H1 (cell line): ENCODE results near the gene KCNH1. TPM values are rescaled to one million over a fixed set of nuclear protein-coding genes. Genes with fewer than 3 reads are reported as not detected.

ENCODE experiments used
- CTCF ChIA-PET: fragments of 300-600 bp; sonication (Branson Sonifier 250); formaldehyde crosslinking; loops from one replicate; lab custom pipeline; 2021; ENCODE audit not compliant: partially characterized antibody; lab: Charles Lee
- POLR2A ChIA-PET: fragments of 300-600 bp; sonication (Branson Sonifier 250); formaldehyde crosslinking; loops from one replicate; lab custom pipeline; 2021; ENCODE audit warnings: inconsistent platforms; ENCODE audit not compliant: partially characterized antibody; lab: Charles Lee
- DNase-seq, 2 experiments: peaks; one replicate each; pipeline versions ENCODE4 v3.0.0 to v3.0.0-alpha.2; 2010 to 2022; ENCODE audit warnings: low spot score in 2 of 2, low read depth in 1 of 2, mixed read lengths in 1 of 2
- FAIRE-seq: peaks from 2 replicates; lab custom pipeline; 2011; peaks lifted over from hg19 to GRCh38; lab: Jason Lieb, UNC
- H2AFZ ChIP-seq: 2 replicates; pipeline ENCODE4 v1.8.1; 2012; ENCODE audit warnings: low read length, inconsistent platforms
- H2AK5ac ChIP-seq: 2 replicates; pipeline ENCODE4 v1.6.1; 2013; ENCODE audit warnings: low read depth, low read length
- H2BK120ac ChIP-seq: replicated peaks from 2 replicates; pipeline ENCODE3; 2013; ENCODE audit warnings: low read depth, low read length, inconsistent platforms
- H2BK12ac ChIP-seq: 2 replicates; pipeline ENCODE4 v1.6.1; 2013; ENCODE audit warnings: low read depth, low read length
- H2BK15ac ChIP-seq: 2 replicates; pipeline ENCODE4 v1.6.1; 2013; ENCODE audit warnings: low read length
- H2BK20ac ChIP-seq: 2 replicates; pipeline ENCODE4 v1.6.1; 2013; ENCODE audit warnings: low read length
- H2BK5ac ChIP-seq: 2 replicates; pipeline ENCODE4 v1.6.1; 2013; ENCODE audit warnings: low read depth, low read length
- H3K14ac ChIP-seq: 2 replicates; pipeline ENCODE4 v1.6.1; 2013; ENCODE audit warnings: inconsistent platforms; ENCODE audit not compliant: insufficient read length
- H3K18ac ChIP-seq: 2 replicates; pipeline ENCODE4 v1.6.1; 2013; ENCODE audit warnings: low read length; ENCODE audit errors: extremely low read depth
- H3K23ac ChIP-seq: 2 replicates; pipeline ENCODE4 v1.6.1; 2013; ENCODE audit warnings: inconsistent platforms; ENCODE audit not compliant: insufficient read length
- H3K23me2 ChIP-seq: 2 replicates; pipeline ENCODE4 v1.6.1; 2013; ENCODE audit warnings: low read depth, low read length
- H3K27ac ChIP-seq: 2 replicates; pipeline ENCODE4 v1.6.1; 2011; ENCODE audit warnings: low read depth, low read length, inconsistent platforms
- H3K27me3 ChIP-seq, 4 experiments: replicated peaks in 1 of 4; 1 replicate in 1 of 4; 2 replicates in 3 of 4; pipeline versions ENCODE4 v1.6.1 to v1.8.1; 2011 to 2013; ENCODE audit warnings: low read length in 3 of 4, mild to moderate bottlenecking in 3 of 4, inconsistent platforms in 2 of 4, mixed read lengths in 2 of 4, moderate library complexity in 1 of 4; ENCODE audit not compliant: control insufficient read depth in 3 of 4, insufficient read depth in 3 of 4; ENCODE audit errors: extremely low read depth in 1 of 4
- H3K36me3 ChIP-seq, 4 experiments: 2 replicates each; pipeline versions ENCODE4 v1.6.1 to v1.8.1; 2011 to 2013; ENCODE audit warnings: mild to moderate bottlenecking in 4 of 4, low read length in 3 of 4, moderate library complexity in 2 of 4, control low read depth in 1 of 4, inconsistent platforms in 1 of 4; ENCODE audit not compliant: insufficient read depth in 4 of 4, control insufficient read depth in 2 of 4
- H3K4ac ChIP-seq: replicated peaks from 2 replicates; pipeline ENCODE3; 2013; ENCODE audit warnings: low read length, low read depth, mixed read lengths, inconsistent platforms; ENCODE audit not compliant: insufficient read length
- H3K4me1 ChIP-seq, 4 experiments: replicated peaks in 1 of 4; 1 replicate in 1 of 4; 2 replicates in 3 of 4; pipeline versions ENCODE4 v1.6.1 to v1.8.1; 2011 to 2013; ENCODE audit warnings: low read length in 3 of 4, inconsistent platforms in 2 of 4, mixed read lengths in 1 of 4; ENCODE audit not compliant: insufficient read depth in 4 of 4, control insufficient read depth in 3 of 4
- H3K4me2 ChIP-seq, 2 experiments: 2 replicates each; pipeline versions ENCODE4 v1.6.1 to v1.8.1; 2011 to 2013; ENCODE audit warnings: low read depth in 2 of 2, low read length in 2 of 2, control low read depth in 1 of 2, inconsistent platforms in 1 of 2, mild to moderate bottlenecking in 1 of 2; ENCODE audit not compliant: insufficient read depth in 1 of 2
- H3K4me3 ChIP-seq, 4 experiments: fragments of 200-600, 300-600 bp in 1 of 4; sonication (generic), shearing (Covaris generic), sonication (Bioruptor Twin) in 1 of 4; 2 replicates each; pipeline versions ENCODE4 v1.5.1 to v1.8.1; 2011 to 2016; ENCODE audit warnings: low read length in 4 of 4, low read depth in 3 of 4, control low read depth in 2 of 4, inconsistent platforms in 2 of 4, mild to moderate bottlenecking in 2 of 4, mixed read lengths in 1 of 4, moderate library complexity in 1 of 4; ENCODE audit not compliant: insufficient read depth in 2 of 4; ENCODE audit errors: extremely low read depth in 1 of 4
- H3K56ac ChIP-seq: replicated peaks from 2 replicates; pipeline ENCODE3; 2013; ENCODE audit warnings: low read depth, mild to moderate bottlenecking, mixed read lengths, low read length, inconsistent platforms; ENCODE audit not compliant: insufficient read length
- H3K79me1 ChIP-seq: 2 replicates; pipeline ENCODE4 v1.6.1; 2013; ENCODE audit warnings: low read depth, low read length, control low read depth
- H3K79me2 ChIP-seq, 2 experiments: 2 replicates each; pipeline versions ENCODE4 v1.6.1 to v1.8.1; 2012 to 2013; ENCODE audit warnings: low read length in 2 of 2, mild to moderate bottlenecking in 2 of 2, inconsistent platforms in 1 of 2; ENCODE audit not compliant: insufficient read depth in 2 of 2, control insufficient read depth in 1 of 2
- H3K9ac ChIP-seq, 4 experiments: replicated peaks in 1 of 4; 1 replicate in 1 of 4; 2 replicates in 3 of 4; pipeline versions ENCODE4 v1.6.1 to v1.8.1; 2011 to 2013; ENCODE audit warnings: low read depth in 3 of 4, low read length in 3 of 4, control low read depth in 2 of 4, mild to moderate bottlenecking in 2 of 4, moderate library complexity in 2 of 4, inconsistent platforms in 1 of 4; ENCODE audit errors: extremely low read depth in 1 of 4
- H3K9me3 ChIP-seq, 2 experiments: 2 replicates each; pipeline versions ENCODE4 v1.6.1 to v1.8.1; 2012 to 2013; ENCODE audit warnings: mild to moderate bottlenecking in 2 of 2, moderate library complexity in 2 of 2, control low read depth in 1 of 2, inconsistent platforms in 1 of 2, low read depth in 1 of 2, low read length in 1 of 2, mixed read lengths in 1 of 2; ENCODE audit not compliant: insufficient read depth in 2 of 2
- H4K20me1 ChIP-seq, 2 experiments: replicated peaks in 1 of 2; 2 replicates each; pipeline versions ENCODE3 to v1.8.1; 2011 to 2013; ENCODE audit warnings: inconsistent platforms in 2 of 2, low read length in 2 of 2, mild to moderate bottlenecking in 1 of 2; ENCODE audit not compliant: insufficient read depth in 2 of 2, control insufficient read depth in 1 of 2
- H4K5ac ChIP-seq: 2 replicates; pipeline ENCODE4 v1.6.1; 2013; ENCODE audit warnings: low read length, low read depth, mixed read lengths, inconsistent platforms; ENCODE audit not compliant: insufficient read length
- H4K8ac ChIP-seq: 2 replicates; pipeline ENCODE4 v1.8.0; 2013; ENCODE audit warnings: mild to moderate bottlenecking, moderate library complexity, low read length, inconsistent platforms; ENCODE audit not compliant: insufficient read depth; ENCODE audit errors: extremely low read depth
- H4K91ac ChIP-seq: replicated peaks from 2 replicates; pipeline ENCODE3; 2013; ENCODE audit warnings: low read length, mixed read lengths, inconsistent platforms; ENCODE audit not compliant: insufficient read length
- CTBP2 ChIP-seq: IDR thresholded peaks from 2 replicates; pipeline ENCODE4 v1.7.0; 2011; ENCODE audit warnings: borderline replicate concordance, mild to moderate bottlenecking, moderate library complexity, mixed read lengths, low read length; ENCODE audit not compliant: insufficient read depth, insufficient read length
- RFX5 ChIP-seq: IDR thresholded peaks from 2 replicates; pipeline ENCODE4 v1.6.1; 2011; ENCODE audit warnings: low read depth, low read length, improper control_type of control experiment, borderline replicate concordance
- WGBS, 2 experiments: shearing (Covaris generic) in 1 of 2; methylation state at CpG; one replicate each; pipeline versions ENCODE4 v1.1.6 to v1.1.7; 2013 to 2015; ENCODE audit warnings: low lambda C conversion rate in 2 of 2, mixed read lengths in 2 of 2, inconsistent platforms in 1 of 2, low coverage in 1 of 2, missing lambda C conversion rate in 1 of 2; ENCODE audit not compliant: insufficient replicate concordance in 2 of 2, insufficient coverage in 1 of 2, insufficient read length in 1 of 2; ENCODE audit errors: extremely low coverage in 1 of 2, missing lambda C conversion rate in 1 of 2; 5-methylcytosine and 5-hydroxymethylcytosine counted together
- polyA plus RNA-seq, 7 experiments: library from polyadenylated mRNA; depleted of rRNA in 3 of 7; stranded (reverse) in 5 of 7; unstranded in 2 of 7; fragments of >200 nt in 5 of 7; fragments of 200-250 nt in 2 of 7; gene quantifications; 1 replicate in 5 of 7; 2 replicates in 1 of 7; 4 replicates in 1 of 7; pipeline versions ENCODE4 v1.2.1 to v1.2.3, GENCODE V29; 2011 to 2013; ENCODE audit warnings: missing spikeins in 2 of 7, mixed read lengths in 2 of 7
- total RNA-seq: library from RNA; stranded (reverse); fragmentation: NEBNext Ultra II Directional; extraction: Animal tissue kit (Norgen Biotek cat#: 25700); gene quantifications from 2 replicates; pipeline ENCODE4 v1.2.1, GENCODE V29; 2021

Gene KCNH1
- total and polyA plus RNA-seq, 2 of the 8 experiments (the other 6 are each of a cell fraction or from before 2014, with no cell fraction given): 0.27 to 0.34 TPM

DNA sequence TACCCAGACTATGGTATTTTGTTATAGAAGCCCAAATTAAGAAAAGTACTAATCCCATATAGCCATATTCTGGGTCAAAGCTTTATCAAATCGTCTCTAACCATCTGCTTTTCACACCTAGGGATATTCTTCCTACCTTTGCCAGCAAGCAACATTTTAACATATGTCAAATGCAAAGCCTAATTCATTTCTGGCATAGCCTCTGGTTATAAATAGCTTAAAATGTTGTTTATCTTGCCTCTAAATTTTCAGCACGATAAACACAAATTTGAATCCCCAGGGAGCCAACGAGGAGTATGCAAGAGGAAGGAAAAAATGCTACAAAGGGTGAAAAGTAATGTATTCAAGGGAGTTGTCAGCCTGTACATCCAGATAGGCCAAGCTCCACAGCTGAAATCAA is 357.2 kb downstream of the KCNH1 start:
- Histone ChIP-seq H3K56ac (no peak overlapping the region), H2AK5ac (no peak overlapping the region), H3K4me2 (no peak overlapping the region), H3K27me3 (no peaks in the 10 kb centered on the region), H2BK5ac (no peak overlapping the region), H3K79me1 (no peaks in the 10 kb centered on the region), H2BK120ac (no peak overlapping the region), H2BK12ac (no peak overlapping the region), H3K79me2 (no peaks in the 10 kb centered on the region), H3K27ac (no peak overlapping the region), H4K91ac (no peak overlapping the region), H2AFZ (no peak overlapping the region), H3K23ac (no peak overlapping the region), H3K14ac (no peak overlapping the region), H2BK15ac (no peak overlapping the region), H4K5ac (no peak overlapping the region), H3K9ac (no peak overlapping the region), H3K18ac (no peak overlapping the region), H2BK20ac (no peak overlapping the region), H4K8ac (no peak overlapping the region), H3K9me3 (no peaks in the 10 kb centered on the region), H3K4me3 (no peak overlapping the region), H3K36me3 (no peaks in the 10 kb centered on the region), H4K20me1 (no peaks in the 10 kb centered on the region), H3K23me2 (no peaks in the 10 kb centered on the region), H3K4me1 (no peaks in the 10 kb centered on the region), H3K4ac (no peak overlapping the region)
- DNase-seq (no peak), FAIRE-seq (no peak)
- 95% methylated on average over 3 of the region's 3 CpGs; no CpG with 5 or more reads in 1 of the 2 experiments for WGBS, 2 experiments
- TF ChIP-seq CTBP2: no peak
- TF ChIP-seq RFX5: no peak
- CTCF ChIA-PET: interaction anchor here (0.9 to 1.5 kb wide), 3 partner anchors 19 to 175 kb away, joined by 3 to 4 read pairs (median 3); no protein-coding TSS in a partner anchor
- POLR2A ChIA-PET: no interaction called here
